K562 (cell line): ENCODE results near the gene SH3D21. TPM values are rescaled to one million over a fixed set of nuclear protein-coding genes. Genes with fewer than 3 reads are reported as not detected.
A peak's percentile ranks its signal among the peaks of the same experiment; 100 is the strongest.

ENCODE experiments used
- CBFA2T3 ChIP-seq: fragments of 450-650 bp; IDR thresholded peaks from 2 replicates; pipeline ENCODE4 v1.6.1; 2017
- CXXC5 ChIP-seq: fragments of 250-450 bp; sonication (Bioruptor Pico); IDR thresholded peaks from 2 replicates; pipeline ENCODE4 v1.8.0; 2022; ENCODE audit warnings: inconsistent platforms, mild to moderate bottlenecking, moderate library complexity
- DMBX1 ChIP-seq: fragments of 250-450 bp; sonication (Bioruptor Pico); IDR thresholded peaks from 2 replicates; pipeline ENCODE4 v1.8.0; 2022; ENCODE audit warnings: inconsistent platforms, mild to moderate bottlenecking, moderate library complexity, borderline replicate concordance
- EP400 ChIP-seq: fragments of 450-650 bp; IDR thresholded peaks from 2 replicates; pipeline ENCODE4 v1.6.1; 2017; ENCODE audit warnings: antibody characterized with exemption, mild to moderate bottlenecking, moderate library complexity
- FOSL1 ChIP-seq: fragments of 200-800 bp; sonication (Bioruptor generic); conservative IDR thresholded peaks from 2 replicates; pipeline ENCODE4 v1.6.1; 2016; ENCODE audit warnings: missing genetic modification characterization, missing compliant biosample characterization
- KDM1A ChIP-seq, 2 experiments: fragments of 450-650 bp; IDR thresholded peaks; 2 replicates each; pipeline ENCODE4 v1.6.1; 2016; ENCODE audit warnings: mild to moderate bottlenecking in 2 of 2
- KLF6 ChIP-seq: fragments of 250-450 bp; sonication (Bioruptor Pico); IDR thresholded peaks from 2 replicates; pipeline ENCODE4 v1.4.0; 2020; ENCODE audit warnings: mild to moderate bottlenecking, moderate library complexity, borderline replicate concordance
- MED1 ChIP-seq: sonication (generic); formaldehyde crosslinking; IDR thresholded peaks from 2 replicates; pipeline ENCODE4 v1.8.1; 2023; ENCODE audit warnings: missing genetic modification reagents, borderline replicate concordance
- MTF1 ChIP-seq: fragments of 250-450 bp; sonication (Bioruptor Pico); IDR thresholded peaks from 2 replicates; pipeline ENCODE4 v1.9.0; 2021; ENCODE audit warnings: moderate library complexity, mild to moderate bottlenecking, inconsistent platforms, borderline replicate concordance
- NFXL1 ChIP-seq: fragments of 450-650 bp; formaldehyde crosslinking; IDR thresholded peaks from 2 replicates; pipeline ENCODE4 v1.4.0; 2021; ENCODE audit warnings: mild to moderate bottlenecking
- PHB ChIP-seq: fragments of 250-450 bp; sonication (Bioruptor Pico); IDR thresholded peaks from 2 replicates; pipeline ENCODE4 v1.5.0; 2021
- SPI1 ChIP-seq: IDR thresholded peaks from 2 replicates; pipeline ENCODE4 v1.6.1; 2011; ENCODE audit warnings: low read depth, low read length, control low read depth, borderline replicate concordance
- TAF9B ChIP-seq: fragments of 450-650 bp; IDR thresholded peaks from 2 replicates; pipeline ENCODE4 v1.6.1; 2018; ENCODE audit warnings: mild to moderate bottlenecking; ENCODE audit not compliant: partially characterized antibody
- ZNF551 ChIP-seq: fragments of 250-450 bp; sonication (Bioruptor Pico); IDR thresholded peaks from 2 replicates; pipeline ENCODE4 v1.5.0; 2021; ENCODE audit warnings: mild to moderate bottlenecking, moderate library complexity
- ZNF707 ChIP-seq: fragments of 250-450 bp; sonication (Bioruptor Pico); conservative IDR thresholded peaks from 2 replicates; pipeline ENCODE4 v1.8.0; 2022; ENCODE audit warnings: inconsistent platforms, mild to moderate bottlenecking, moderate library complexity
- polyA plus RNA-seq, 8 experiments: library from polyadenylated mRNA; depleted of rRNA in 4 of 8; stranded (reverse) in 5 of 8; unstranded in 3 of 8; fragments of >200 nt; fragmentation: Nextera tagmentation in 2 of 8; fragmentation: Illumina TruSeq in 1 of 8; extraction: Ambion mirVana in 2 of 8; extraction: Trizol in 1 of 8; gene quantifications; 2 replicates each; pipeline versions ENCODE4 v1.2.1 to v1.2.3, GENCODE V29; 2011 to 2014; ENCODE audit warnings: inconsistent platforms in 1 of 8, missing spikeins in 1 of 8
- total RNA-seq, 7 experiments: library from RNA; depleted of rRNA in 6 of 7; stranded (reverse); fragments of >200 nt in 6 of 7; fragmentation: Illumina TruSeq in 2 of 7; extraction: Trizol in 2 of 7; gene quantifications; 2 replicates each; pipeline versions ENCODE4 v1.2.1 to v1.2.3, GENCODE V29; 2011 to 2021; ENCODE audit warnings: low replicate concordance in 1 of 7
- TF ChIP-seq, protein P1 (sequence below), 2 experiments: fragments of 450-650 bp in 1 of 2; sonication (generic) in 1 of 2; formaldehyde crosslinking in 1 of 2; IDR thresholded peaks; 2 replicates each; pipeline versions ENCODE4 v1.7.1 to v1.9.0; 2016 to 2022; ENCODE audit warnings: inconsistent platforms in 1 of 2, mild to moderate bottlenecking in 1 of 2, missing genetic modification reagents in 1 of 2
- TF ChIP-seq, protein P2 (sequence below), 2 experiments: fragments of 200-800 bp in 1 of 2; sonication (Bioruptor generic) in 1 of 2; sonication (generic) in 1 of 2; formaldehyde crosslinking in 1 of 2; IDR thresholded peaks in 1 of 2; conservative IDR thresholded peaks in 1 of 2; 2 replicates each; pipeline versions ENCODE4 v1.5.0 to v1.6.1; 2016 to 2020; ENCODE audit warnings: missing compliant biosample characterization in 1 of 2, missing genetic modification characterization in 1 of 2, missing genetic modification reagents in 1 of 2
- TF ChIP-seq, protein P3 (sequence below): fragments of 450-650 bp; formaldehyde crosslinking; IDR thresholded peaks from 2 replicates; pipeline ENCODE4 v1.4.0; 2022; ENCODE audit warnings: mild to moderate bottlenecking, moderate library complexity

SH3D21 gene
- total and polyA plus RNA-seq, 9 of the 15 experiments (the other 6 are each of a cell fraction or from before 2014, with no cell fraction given), result 0.01 to 4.7 (median 1.8) TPM

DNA sequence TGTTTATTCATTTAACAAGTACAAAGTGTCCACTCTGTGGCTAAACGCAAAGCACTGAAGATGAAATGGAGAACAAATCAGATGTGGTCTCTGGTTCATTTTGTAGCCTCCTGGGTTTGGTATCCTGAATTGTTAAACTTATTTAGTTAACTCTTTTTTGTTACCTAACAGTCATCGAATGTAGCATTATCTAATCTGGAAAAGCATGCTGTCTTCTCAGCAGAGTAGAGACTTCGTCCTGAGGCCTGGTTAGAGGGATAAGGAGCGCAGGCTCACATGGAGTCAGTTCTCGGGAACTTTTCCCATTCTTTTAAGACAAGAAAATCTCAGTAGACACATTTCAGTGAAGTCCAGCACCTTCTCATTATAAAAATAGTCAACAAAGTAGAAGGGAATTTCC lies 33.1 kb upstream of the SH3D21 start (continued):
- TF ChIP-seq, protein P1, sequence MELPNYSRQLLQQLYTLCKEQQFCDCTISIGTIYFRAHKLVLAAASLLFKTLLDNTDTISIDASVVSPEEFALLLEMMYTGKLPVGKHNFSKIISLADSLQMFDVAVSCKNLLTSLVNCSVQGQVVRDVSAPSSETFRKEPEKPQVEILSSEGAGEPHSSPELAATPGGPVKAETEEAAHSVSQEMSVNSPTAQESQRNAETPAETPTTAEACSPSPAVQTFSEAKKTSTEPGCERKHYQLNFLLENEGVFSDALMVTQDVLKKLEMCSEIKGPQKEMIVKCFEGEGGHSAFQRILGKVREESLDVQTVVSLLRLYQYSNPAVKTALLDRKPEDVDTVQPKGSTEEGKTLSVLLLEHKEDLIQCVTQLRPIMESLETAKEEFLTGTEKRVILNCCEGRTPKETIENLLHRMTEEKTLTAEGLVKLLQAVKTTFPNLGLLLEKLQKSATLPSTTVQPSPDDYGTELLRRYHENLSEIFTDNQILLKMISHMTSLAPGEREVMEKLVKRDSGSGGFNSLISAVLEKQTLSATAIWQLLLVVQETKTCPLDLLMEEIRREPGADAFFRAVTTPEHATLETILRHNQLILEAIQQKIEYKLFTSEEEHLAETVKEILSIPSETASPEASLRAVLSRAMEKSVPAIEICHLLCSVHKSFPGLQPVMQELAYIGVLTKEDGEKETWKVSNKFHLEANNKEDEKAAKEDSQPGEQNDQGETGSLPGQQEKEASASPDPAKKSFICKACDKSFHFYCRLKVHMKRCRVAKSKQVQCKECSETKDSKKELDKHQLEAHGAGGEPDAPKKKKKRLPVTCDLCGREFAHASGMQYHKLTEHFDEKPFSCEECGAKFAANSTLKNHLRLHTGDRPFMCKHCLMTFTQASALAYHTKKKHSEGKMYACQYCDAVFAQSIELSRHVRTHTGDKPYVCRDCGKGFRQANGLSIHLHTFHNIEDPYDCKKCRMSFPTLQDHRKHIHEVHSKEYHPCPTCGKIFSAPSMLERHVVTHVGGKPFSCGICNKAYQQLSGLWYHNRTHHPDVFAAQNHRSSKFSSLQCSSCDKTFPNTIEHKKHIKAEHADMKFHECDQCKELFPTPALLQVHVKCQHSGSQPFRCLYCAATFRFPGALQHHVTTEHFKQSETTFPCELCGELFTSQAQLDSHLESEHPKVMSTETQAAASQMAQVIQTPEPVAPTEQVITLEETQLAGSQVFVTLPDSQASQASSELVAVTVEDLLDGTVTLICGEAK (IDR thresholded peaks at IDR 0.05), result no peak
- TF ChIP-seq, protein P1 (CRISPR knock-in tag; IDR thresholded peaks at IDR 0.05), result no peak
- TF ChIP-seq ZNF551 (CRISPR knock-in tag) (no peak), TAF9B (no peak), NFXL1 (CRISPR knock-in tag) (no peak), EP400 (peak; percentile 36; the same call in 1 of the 2 replicates), CBFA2T3 (peak; percentile 94), DMBX1 (CRISPR knock-in tag) (peak; percentile 75), ZNF707 (no peak), MTF1 (CRISPR knock-in tag) (no peak), MED1 (no peak), KDM1A (IDR thresholded peaks at IDR 0.05) (peak; percentile 87 to 93), CXXC5 (peak; percentile 91), PHB (CRISPR knock-in tag) (no peak), KLF6 (CRISPR knock-in tag) (no peak), FOSL1 (tag) (peak; percentile 41; the same call in 1 of the 2 replicates), SPI1 (no peak)
- TF ChIP-seq, protein P2, sequence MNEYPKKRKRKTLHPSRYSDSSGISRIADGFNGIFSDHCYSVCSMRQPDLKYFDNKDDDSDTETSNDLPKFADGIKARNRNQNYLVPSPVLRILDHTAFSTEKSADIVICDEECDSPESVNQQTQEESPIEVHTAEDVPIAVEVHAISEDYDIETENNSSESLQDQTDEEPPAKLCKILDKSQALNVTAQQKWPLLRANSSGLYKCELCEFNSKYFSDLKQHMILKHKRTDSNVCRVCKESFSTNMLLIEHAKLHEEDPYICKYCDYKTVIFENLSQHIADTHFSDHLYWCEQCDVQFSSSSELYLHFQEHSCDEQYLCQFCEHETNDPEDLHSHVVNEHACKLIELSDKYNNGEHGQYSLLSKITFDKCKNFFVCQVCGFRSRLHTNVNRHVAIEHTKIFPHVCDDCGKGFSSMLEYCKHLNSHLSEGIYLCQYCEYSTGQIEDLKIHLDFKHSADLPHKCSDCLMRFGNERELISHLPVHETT (CRISPR knock-in tag; conservative IDR thresholded peaks at IDR 0.05 in 1 of 2, IDR thresholded peaks at IDR 0.05 in 1 of 2), result no peak
- TF ChIP-seq, protein P3, sequence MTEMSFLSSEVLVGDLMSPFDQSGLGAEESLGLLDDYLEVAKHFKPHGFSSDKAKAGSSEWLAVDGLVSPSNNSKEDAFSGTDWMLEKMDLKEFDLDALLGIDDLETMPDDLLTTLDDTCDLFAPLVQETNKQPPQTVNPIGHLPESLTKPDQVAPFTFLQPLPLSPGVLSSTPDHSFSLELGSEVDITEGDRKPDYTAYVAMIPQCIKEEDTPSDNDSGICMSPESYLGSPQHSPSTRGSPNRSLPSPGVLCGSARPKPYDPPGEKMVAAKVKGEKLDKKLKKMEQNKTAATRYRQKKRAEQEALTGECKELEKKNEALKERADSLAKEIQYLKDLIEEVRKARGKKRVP (CRISPR knock-in tag), result no peak
